ENCODE data around the gene ARHGEF5.
"Not testable (repeated sequence)": the region's sequence is repeated elsewhere in the genome, so short reads cannot be mapped to it uniquely, and the experiment has no call there.

The ARHGEF5 gene

DNA sequence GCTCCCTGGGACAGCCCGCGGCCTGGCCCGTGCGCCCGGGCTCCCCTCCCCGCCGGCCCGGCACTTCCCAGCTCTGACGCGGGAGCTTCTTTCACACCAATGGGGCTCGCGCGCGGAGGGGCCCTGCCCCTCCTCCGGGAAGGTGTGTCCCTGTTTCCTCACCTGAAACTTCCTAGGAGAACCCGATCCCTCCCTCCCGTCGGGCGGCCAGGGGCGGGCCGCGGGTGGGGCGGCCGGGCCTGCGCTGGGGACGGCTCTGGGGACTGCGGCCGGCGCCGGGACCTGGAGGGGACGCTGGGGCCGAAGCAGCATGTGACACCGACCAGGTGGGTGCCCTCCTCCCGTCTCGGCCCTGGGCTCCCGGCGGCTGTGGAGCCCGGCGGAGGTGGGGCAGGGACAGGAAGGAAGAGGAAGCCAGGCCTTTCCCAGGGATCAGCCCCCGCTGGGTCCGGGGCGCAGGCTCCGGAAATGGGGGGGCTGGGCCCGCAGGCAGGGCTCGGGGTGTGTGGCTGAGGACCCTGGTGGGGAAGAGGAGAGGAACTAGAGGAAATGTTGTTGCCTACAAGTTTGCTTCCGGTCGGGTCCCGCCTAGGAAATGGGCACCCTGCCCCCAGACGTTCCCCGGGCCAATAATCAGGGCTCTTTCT lies at the start of gene ARHGEF5:
Gene ARHGEF5 (plus strand): TSS at position 227 of the 647 bp plus-strand sequence. CDS start 7,268 bp downstream, outside the sequence.
- DNase-seq (ENCODE audit: low read depth), result not testable (repeated sequence)

DNA sequence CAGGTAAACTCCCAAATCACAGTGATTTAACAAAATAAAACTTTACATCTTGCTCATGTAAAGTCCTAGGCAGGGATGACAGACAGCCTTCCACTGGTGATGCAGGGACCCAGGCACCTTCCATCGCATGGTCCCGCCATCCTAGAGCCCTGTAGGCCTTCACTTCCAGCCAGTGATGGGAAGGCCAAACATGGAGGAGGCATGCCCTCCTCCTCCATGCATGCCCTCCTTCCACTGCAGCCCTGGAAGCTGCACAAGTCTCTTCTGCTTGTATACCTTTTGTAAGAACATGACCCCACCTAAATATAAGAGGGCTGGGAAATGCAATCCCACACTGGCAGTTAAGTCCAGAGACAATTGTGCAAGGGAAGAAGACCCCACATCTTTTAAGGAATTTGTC lies 45.5 kb upstream of the ARHGEF5 start:
- not testable (repeated sequence) for DNase-seq (ENCODE audit: low read depth)

DNA sequence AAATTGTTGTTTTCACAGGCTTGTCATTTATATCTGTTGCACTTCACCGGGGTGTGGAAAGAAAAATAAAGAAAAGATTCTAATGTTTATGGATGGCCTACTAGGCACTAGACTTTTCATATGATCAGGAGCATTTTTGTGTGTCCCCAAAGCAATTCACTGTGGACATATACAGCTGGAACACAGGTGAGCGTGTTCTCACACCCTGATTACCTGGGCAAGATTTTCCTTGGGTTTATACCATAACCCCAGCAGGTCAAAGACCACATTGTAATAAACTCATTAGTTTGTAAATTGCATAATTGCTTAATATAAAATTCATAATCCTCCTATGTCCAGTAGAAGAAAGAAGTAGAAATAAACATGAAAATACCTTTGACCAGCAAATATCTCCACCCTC lies 44.0 kb upstream of the ARHGEF5 start:
- not testable (repeated sequence) for DNase-seq (ENCODE audit: low read depth)

DNA sequence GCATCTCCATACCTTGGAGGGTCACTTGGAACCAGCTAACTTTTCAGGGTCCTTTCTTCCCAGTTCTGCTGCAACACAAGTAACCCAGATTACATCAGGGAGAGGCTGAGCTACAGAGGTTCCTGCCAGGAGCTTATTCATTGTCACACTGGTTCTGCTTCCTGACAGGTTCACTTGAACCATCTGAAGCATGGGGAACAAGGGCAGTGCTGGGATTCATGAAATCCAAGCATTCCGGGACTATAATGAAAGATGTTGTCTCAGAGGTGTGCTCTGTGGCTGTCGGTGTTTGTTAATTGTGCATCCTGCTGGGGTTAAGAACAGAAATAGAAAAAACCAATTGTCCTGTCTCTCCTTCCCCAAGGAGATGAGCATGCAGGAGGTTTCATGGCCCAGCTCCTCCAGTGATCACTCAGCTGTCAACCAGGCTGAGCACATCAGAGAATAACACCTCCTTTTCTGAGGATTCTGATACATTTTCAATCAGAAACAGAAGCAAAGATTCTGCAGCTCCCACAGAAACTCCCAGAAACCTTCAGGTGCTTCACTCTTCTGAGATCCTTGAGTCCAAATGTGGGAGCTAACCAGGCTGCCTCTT lies 43.2 kb upstream of the ARHGEF5 start, which contains the start of gene OR2A1:
Gene OR2A1 (plus strand): TSS at position 548 of the 598 bp plus-strand sequence. CDS start 5,706 bp downstream, outside the sequence.
- DNase-seq (ENCODE audit: low read depth), result not testable (repeated sequence)

DNA sequence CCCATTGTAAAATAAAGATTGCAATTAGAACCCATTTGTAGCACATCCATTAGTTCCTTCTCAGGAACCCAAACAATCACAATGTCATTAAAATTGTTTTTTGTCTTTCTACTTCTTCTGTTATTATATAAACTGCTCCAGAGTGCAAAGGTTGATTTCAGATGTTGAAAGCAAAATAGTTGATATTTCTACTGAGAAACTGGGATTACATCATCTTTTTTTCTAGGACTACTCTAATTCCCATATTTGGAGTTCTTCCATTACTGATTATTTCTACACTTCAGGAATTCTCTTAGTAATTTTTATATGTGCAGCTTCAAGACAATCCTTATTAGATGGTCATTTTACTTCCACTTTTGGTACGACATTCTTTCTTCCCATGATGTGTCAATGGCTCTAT lies 37.7 kb upstream of the ARHGEF5 start:
- DNase-seq (ENCODE audit: low read depth), result not testable (repeated sequence)

DNA sequence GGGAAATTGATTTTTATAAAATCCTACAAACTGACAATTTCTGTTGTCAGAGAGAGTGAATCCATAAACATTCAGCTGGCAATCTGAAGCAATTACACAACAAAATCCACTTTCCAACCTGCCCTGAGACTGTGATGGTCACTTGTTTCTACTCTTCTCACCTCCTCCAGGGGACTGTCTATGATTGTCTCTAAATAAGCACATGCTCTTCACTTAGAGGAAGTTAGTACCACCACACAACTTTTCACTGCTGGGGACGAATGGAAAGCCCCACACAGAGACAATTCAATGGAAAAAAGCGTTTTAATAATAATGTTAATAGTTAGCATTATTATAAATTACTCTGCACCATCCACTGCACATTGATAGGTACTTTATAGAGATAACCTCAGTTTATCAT lies 35.7 kb upstream of the ARHGEF5 start:
- DNase-seq (ENCODE audit: low read depth), result not testable (repeated sequence)

DNA sequence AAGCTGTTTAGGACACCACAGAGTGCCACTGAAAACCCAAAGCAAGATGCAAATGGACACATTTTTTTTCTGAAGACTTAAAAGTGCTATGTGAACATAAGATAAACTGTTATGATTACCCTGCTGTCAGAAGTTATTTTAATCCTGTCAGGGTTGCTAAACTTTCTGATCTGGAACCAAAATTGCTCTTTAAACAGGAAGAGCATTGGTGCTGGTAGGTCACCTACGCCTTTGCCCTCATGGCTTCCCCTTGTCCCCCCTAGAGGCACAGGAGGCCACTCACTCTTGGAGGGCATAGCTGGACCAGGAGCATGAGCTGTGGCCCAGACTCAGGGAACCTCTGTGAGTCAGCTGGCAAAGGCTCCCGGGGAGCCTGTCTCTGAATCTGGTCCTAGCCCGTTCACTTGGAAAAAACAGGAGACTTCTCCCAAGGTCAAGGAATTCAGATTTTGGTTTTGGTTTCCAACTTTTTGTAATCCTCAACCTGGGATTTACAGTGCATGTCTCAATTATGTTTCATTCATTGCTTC lies 33.5 kb upstream of the ARHGEF5 start:
- DNase-seq (ENCODE audit: low read depth), result not testable (repeated sequence)

DNA sequence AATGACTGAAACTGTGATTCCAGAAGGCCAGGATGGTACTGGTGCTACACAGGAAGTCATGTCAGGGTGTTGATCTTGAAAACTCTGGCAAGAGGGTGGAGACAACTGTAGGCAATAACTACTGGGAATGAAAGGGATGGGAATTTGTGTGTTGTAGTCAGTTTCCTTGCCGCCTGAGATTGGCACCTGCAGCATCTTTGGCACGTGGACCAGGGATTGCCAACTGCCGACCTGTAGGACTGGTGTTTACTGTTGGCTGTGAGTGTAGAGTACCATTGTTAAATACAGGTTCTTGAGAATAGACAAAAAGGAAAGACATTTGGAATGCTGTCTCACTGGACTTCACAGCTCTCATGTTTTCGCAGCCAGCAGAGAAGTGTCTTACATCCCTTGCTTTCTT lies 31.8 kb upstream of the ARHGEF5 start:
- not testable (repeated sequence) for DNase-seq (ENCODE audit: low read depth)

DNA sequence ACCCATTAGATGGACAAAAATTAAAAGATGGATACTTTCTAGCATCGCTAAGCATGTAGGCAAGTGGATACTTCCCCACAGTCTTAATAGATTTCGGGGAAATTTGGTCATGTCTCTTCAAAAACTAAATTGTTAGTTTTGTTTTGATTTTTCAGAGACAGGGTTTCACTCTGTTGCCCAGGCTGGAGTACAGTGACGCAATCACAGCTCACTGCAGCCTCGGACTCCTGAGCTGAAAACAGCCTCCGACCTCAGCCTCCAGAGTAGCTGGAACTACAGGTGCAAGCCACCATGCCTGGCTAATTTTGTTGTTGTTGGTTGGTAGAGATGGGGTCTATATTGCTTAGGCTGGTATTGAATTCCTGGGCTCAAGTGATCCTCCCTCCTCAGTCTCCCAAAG lies 29.3 kb upstream of the ARHGEF5 start:
- DNase-seq (ENCODE audit: low read depth), result not testable (repeated sequence)

DNA sequence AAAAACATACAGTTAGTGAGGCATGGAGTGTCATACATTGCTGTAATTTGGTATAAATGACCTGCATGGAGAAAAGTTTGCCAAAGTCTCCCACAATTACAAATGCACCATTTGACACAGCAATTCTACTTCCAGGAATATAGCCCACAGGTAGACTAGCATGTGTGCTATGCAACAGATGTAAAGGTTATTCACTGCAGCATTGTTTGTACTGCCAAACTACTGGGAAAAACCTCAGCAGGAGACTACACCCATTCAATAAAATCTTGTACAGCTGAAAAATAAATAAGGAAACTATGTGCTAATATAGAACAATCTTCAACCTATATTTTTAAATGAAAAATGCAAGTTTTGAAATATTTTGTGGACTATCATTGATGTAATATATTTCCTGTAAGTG lies 25.2 kb upstream of the ARHGEF5 start:
- DNase-seq (ENCODE audit: low read depth), result not testable (repeated sequence)

DNA sequence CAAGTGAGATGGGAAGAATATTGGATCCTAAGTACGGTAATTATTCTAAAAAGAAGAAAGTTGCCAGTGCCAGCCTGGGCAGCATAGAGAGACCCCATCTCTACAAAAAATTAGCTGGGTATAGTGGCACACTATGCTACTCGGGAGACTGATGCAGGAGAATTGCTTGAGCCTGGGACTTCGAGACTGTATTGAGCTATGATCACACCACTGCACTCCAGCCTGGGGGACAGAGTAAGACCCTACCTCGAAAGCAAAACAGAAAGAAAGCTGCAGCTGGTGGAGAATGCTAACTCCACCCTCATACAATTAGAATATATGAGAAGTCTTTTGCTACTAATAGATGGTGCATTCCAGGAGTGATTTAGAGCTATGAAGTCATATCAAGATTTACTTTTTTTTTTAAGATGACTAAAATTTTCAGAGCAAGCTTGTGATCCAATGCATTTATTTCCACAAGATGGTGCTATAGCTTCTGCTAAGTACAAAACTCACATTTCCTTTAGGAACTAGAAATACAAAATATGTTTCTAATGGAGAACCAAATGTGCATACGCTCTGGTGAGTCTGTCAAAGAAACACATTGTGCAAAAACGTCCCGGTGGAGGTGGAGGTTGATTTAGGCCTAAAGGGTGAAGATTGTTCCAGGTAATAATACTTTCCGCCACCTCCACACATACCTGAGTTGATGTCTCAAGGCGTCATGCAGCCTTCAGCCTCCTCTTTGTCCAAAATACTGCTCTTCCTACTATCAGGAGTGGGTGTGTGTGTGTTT lies 23.8 kb upstream of the ARHGEF5 start:
- not testable (repeated sequence) for DNase-seq (ENCODE audit: low read depth)

DNA sequence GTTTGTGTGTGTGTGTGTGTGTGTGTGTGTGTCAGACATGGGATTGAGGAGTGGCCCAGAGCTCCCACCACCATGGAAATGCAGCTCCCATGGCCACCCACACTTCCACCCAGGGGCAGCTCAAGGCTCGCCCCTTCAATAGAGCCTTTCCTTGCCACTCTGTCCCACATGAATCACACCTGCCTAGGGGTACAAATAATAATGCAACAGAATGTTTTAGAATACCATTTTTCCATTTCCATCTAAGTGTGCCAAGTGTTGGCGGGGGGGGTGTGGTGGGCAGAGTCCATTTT lies 23.3 kb upstream of the ARHGEF5 start:
- not testable (repeated sequence) for DNase-seq (ENCODE audit: low read depth)

DNA sequence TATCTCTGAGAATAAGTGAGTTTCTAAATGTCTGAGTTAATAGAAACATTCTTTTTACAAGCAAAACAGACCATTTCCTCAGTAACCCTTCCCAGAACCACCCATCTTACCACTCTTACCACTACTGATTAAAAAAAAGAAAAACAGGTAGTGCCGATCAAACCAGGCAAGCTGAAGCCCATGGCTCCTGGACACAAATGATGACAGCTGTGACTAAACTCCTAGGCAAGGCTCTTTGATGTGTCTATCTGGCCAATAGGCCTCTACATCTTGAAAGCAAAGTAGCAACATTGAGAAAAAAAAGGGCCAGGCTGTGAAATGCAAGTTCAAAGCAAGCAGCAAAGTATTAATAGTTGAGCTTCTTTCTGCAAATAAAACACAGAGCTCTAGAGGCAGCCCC lies 6.6 kb upstream of the ARHGEF5 start:
- not testable (repeated sequence) for DNase-seq (ENCODE audit: low read depth)

DNA sequence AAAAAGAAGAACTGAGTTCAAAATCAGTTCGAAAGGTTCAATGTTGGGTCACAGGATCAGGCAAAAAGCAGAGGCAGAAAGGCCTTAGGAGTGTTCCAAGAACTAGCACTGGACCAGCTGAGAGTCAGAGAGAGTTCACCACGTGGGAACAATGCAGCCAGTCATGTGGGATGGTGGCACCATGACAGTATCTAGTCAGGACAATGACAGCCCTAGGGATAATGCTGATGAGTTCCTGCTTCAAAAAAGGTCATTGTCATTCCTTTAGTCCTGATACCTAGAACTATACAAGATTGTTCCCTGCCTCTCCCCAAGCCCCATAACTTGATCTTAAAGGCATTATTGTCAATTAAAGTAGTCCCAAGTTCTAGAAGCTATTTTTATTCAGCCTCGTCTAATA lies 3.5 kb upstream of the ARHGEF5 start:
- not testable (repeated sequence) for DNase-seq (ENCODE audit: low read depth)

DNA sequence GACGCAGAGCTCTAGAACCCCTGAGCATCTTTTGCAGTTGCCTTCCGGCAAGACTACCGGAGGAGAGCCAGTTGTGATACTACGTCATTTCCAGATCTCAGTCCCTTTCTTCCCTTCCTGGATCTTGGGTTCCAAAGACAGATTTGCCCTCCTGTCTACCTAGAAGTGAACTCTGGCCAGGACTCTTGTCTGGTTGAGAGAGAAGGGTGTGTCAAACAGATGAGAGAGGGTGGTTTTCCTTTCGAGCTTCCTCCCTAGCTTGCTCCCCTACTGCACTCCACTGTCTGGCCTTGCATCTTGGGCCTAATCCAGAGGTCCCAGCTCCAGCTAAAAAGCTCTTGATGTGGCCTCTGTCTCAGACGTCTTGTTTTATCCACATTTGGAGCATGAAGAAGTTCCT lies 983 bp downstream of the ARHGEF5 start:
- not testable (repeated sequence) for DNase-seq (ENCODE audit: low read depth)

DNA sequence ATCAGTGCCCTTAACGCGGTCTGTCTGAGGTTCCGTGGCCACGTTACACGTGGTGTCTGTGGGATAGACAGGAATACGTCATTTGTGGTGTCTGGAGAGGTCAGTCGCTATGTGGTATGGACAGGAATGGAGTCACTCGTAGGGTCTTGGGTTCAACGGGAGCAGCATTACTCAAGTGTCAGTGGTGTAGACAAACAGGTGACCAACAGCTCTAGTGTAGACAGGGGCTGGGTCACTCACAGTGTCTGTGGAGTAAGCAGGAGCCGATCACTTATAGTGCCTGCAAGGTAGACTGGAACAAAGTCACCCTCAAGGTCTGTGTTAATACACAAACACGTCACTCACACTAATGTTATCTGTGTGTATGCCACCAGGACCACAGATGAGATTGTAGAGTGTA lies 1.7 kb downstream of the ARHGEF5 start:
- DNase-seq (ENCODE audit: low read depth), result not testable (repeated sequence)

DNA sequence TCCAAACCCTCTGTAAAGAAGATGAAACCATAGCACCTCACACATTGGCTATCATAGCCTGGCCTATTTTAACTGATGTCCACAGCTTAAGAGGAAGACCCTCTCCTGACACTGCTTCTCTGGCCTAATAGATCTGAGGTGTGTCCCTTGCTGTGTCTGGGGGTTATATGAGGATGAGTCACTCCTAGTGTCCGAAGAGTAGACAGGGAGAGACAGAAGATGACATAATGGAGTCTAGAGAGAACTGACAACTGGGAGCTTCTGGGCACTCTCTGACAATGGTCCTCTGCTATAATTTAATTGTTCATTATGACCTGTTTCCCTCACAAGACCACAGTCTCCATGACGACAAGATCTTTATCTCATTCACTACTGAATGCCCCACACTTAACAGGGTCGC lies 6.9 kb downstream of the ARHGEF5 start:
- DNase-seq (ENCODE audit: low read depth), result not testable (repeated sequence)

DNA sequence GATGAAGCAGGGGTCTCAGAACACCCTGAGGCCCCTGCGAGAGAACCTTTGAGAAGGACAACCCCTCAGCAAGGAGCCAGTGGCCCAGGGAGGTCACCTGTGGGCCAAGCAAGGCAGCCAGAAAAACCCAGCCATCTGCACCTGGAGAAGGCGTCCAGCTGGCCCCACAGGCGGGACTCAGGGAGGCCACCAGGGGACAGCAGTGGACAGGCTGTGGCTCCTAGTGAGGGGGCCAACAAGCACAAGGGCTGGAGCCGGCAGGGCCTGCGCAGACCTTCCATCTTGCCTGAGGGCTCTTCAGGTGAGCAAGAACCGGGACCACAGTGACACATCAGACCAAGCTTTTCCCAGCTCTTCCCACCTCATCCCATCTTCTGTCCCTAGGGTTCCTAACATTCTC lies 10.3 kb downstream of the ARHGEF5 start:
- DNase-seq (ENCODE audit: low read depth), result not testable (repeated sequence)

DNA sequence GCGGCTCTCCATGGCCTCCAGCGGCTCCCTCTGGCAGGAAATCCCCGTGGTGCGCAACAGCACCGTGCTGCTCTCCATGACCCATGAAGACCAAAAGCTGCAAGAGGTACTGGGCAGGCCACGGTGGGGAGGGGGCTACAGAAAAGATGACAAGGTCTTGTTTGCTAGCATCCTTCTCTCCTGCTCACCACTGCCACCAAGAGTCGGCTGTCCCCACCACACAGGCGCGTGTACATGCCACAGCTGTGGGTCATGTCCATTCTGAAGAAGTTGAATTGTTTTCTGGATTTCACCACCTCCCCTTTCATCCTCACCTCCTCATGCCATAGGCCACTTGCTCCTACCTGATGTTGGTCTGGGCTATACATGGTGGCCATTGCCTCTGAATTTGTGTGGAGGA lies 12.0 kb downstream of the ARHGEF5 start:
- DNase-seq (ENCODE audit: low read depth), result not testable (repeated sequence)

DNA sequence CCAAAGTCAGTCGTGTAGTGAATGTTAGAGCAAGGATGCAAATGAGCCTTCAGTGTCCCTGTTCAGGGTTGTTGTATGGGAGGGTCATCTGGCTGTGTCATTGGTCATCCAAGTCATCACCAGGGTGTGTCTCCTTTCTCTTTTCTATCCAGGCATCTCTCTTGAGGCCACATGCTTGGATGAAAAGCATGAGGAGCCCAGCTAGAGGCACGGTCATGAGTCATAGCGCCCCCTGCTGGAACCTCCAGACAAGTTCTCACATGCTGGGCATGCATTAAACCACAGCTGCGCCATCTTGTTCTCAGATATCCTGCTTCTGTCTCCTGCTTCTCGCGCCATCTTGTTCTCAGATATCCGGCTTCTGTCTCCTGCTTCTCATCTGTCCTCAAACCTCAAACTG lies 14.0 kb downstream of the ARHGEF5 start:
- DNase-seq (ENCODE audit: low read depth), result not testable (repeated sequence)

DNA sequence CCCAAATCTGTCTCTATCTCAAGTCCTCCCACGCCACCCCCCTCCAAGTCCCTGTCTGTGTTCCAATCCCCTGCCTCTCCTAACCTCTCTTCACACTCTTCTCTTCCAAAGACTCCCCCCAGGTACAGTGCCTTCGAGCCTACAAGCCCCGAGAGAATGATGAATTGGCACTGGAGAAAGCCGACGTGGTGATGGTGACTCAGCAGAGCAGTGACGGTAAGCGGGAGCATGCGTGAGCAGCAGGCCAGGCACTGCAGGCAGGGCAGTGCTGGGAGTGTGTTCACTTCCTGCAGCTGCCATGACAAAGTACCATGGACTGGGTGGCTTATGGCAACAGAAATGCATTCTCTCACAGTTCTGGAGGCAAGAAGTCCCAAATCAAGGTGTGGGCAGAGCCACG lies 23.4 kb downstream of the ARHGEF5 start:
- no peak for DNase-seq (ENCODE audit: low read depth)

DNA sequence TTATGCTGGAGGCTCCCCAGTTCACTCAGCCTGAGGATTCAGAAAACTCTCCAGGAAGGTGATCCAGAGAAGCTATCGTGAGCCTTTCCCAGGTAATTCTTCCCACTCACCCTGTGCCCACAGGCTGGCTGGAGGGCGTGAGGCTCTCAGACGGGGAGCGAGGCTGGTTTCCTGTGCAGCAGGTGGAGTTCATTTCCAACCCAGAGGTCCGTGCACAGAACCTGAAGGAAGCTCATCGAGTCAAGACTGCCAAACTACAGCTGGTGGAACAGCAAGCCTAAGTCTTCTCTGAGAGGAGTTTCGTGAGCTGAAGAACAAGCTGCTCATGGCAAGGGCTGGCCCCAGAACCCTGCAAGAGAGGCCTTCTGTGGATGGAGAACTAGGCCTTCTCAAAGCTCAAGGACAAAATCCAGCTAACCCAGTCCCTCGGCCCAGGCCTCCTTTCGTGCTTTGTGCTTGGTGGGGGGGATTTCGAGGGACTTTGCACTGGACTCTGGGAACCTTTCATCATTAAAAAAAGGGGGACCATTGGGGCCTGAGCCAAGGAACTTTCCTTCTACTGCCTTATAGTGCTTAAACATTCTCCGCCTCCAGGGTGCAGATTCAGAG lies 24.7 kb downstream of the ARHGEF5 start:
- DNase-seq (ENCODE audit: low read depth), result no peak

All from GM04504 (cell line).